ENCODE measurements around the gene ATP13A4. TPM values are rescaled to one million over a fixed set of nuclear protein-coding genes. Genes with fewer than 3 reads are reported as not detected.

Gene ATP13A4
- total RNA-seq, 1 experiment from 2014 or later: not detected

DNA sequence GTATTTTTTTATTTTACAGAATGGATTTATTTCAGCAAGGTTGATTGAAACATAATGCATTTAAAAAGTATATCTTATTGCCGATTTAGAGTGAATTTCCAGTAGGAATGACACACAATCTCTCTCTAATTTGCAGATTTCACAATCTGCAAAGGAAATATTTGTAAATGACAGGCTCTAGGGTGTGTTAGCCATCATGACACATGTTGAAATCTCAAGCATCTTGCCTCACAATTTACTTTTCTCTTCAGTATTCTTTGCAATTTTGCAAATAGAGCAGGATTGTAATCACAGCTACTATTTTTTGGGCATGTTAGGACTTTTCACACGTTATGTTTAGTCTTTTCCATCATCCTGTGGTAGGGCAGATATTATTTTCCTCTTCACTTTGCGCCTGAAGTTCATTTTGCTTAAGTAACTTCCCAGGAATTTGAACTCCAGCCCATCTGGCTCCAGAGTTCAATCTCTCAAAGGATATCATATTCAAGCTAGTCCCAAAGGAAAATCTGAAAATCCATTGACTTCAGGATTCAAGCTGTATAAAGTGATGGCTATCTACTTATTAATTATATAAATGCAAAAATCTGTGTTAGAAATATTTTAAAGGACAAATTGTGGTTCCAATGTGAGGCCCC lies 55.4 kb downstream of the ATP13A4 start:
- DNase-seq (ENCODE audit: low read depth): no peak

- DNase-seq (ENCODE audit: low read depth): no peak
Measured at GRCh38 chr3:193498215-193498614, 56.5 kb downstream of the ATP13A4 start.

DNA sequence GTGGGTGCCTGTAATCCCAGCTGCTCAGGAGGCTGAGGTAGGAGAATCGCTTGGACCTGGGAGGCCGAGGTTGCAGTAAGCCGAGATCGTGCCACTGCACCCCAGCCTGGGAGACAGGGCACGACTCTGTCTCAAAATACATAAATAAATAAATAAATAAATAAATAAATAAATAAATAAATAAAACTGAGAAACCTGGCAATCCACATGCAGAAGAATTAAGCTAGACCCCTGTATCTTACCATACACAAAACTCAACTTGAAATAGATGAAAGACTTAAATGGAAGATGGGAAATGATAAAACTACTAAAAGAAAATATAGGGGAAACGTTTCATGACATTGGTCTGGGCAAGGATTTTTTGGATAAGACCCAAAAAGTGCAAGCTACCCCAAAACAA lies 58.0 kb downstream of the ATP13A4 start:
- no peak for DNase-seq (ENCODE audit: low read depth)

DNA sequence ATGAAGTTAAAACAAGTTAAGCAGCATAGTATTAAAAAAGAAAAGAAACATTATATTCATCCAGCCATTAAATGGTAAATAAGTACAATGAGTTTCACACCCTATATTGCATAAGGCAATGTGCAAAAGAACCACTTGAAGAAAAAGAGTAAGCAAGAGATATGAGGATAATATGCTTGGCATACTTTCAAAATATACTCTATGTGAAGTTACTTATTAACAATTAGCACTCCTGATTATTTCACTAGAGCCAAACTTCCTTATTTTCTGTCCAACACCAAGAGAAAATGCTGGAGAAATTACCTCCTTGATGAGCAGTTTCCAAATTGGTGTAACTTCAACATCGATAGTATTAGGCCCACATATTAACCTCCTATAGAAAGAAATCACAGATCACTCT lies 63.7 kb downstream of the ATP13A4 start:
- DNase-seq (ENCODE audit: low read depth): no peak

DNA sequence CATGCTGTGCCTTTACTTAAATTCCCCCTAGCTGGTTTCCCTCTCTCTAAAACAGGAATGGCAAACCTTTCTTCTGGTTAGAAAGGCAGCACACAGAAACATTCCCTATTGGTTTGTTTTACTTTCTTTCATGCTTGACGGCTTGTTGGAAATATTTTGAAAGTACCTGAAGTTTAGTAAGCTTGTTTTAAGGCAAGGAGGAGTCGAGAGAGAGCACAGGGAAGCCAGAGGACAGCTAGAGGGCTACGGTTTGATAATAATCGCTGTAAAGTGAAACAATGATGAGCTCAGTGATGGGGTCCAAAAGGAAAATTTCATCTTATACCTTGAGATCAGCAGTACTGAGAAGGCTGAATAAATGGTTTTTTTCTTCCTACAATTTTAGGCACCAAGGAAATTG lies 64.1 kb downstream of the ATP13A4 start:
- no peak for DNase-seq (ENCODE audit: low read depth)

DNA sequence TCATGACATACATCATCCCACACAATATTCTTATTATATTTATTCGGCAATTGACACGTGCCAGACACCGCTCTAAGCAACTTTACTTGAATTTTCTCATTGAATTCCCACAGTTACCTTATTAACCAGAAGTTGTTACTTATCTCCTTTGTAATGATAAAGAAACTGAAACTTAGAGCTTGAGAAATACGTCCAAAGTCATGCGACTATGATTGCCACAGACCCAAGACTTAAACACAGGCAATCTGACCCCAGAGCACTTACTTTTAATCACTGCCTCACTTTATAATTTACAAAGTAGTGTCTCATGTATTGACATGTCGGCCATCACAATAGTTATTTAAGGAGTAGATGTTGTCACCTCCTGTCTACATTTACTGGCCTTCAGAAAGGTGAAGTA lies 64.7 kb downstream of the ATP13A4 start:
- no peak for DNase-seq (ENCODE audit: low read depth)

- peak; percentile 8 for DNase-seq (ENCODE audit: low read depth)
Measured at GRCh38 chr3:193488741-193489140, 66.0 kb downstream of the ATP13A4 start.

GRCh38 chr3:193483988-193484539 lies 70.6 kb downstream of the ATP13A4 start:
- DNase-seq (ENCODE audit: low read depth): no peak

DNA sequence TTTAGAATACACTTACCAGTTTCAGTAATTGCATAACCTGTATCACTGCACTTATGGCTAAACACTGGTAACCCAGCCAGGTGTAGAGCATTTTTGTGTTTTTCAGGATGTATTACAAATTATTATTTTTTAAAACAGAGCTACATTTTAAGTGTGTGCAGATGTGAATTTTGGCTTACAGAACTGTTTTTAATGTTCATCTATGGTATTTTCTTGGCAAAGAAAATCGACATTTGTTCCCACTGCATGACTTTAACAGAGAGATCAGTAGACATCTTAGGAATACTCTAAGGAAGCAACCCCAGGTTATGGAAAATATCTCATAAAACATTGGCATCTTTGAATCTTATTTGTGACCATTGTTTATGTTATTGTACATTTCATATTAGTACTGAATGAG lies 73.3 kb downstream of the ATP13A4 start:
- no peak for DNase-seq (ENCODE audit: low read depth)

DNA sequence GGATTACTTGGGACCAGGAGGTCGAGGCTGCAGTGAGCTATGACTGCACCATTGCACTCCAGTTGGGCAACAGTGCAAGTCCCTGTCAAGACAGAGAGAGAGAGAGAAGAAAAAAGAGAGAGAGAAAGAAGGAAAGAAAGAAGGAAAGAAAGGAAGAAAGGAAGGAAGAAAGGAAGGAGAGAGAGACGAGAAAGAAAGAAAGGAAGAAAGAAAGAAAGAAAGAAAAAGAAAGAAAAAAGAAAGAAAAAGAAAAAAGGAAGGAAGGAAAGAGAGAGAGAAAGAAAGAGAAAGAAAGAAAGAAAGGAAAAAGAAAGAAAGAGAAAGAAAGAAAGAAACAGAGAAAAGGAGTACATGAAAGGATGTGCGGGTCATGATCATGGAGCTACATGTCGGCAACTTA lies 80.2 kb downstream of the ATP13A4 start:
- no peak for DNase-seq (ENCODE audit: low read depth)

GRCh38 chr3:193470710-193471109 lies 84.0 kb downstream of the ATP13A4 start:
- no peak for DNase-seq (ENCODE audit: low read depth)

DNA sequence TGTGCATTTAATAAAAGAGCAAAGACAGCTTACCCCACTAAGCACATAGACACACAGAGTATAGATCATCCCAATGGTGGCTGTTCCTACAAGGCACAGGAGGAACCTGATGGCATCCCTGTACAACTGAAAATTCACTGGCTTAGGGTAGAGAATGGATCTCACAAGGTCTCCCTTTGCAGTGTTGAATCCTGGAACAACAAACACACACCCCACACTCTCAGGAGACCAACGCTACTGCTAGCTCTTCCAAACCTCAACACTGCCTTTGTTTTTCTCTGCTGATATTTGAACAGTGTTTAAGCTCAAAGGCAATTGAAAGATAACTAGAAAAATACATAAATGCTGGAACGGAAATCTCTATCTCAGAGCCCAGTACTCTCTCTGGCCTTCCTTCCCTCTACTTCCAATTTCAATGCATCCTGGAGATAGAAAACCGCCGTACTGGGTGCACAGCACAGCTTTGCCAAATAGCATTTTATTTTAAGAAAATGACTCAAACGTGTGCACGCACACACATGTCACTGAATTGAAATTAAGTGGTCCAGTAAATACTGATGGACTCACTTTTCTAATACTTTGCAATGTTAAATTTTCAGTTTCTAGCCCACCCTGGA lies 88.6 kb downstream of the ATP13A4 start:
- no peak for DNase-seq (ENCODE audit: low read depth)

DNA sequence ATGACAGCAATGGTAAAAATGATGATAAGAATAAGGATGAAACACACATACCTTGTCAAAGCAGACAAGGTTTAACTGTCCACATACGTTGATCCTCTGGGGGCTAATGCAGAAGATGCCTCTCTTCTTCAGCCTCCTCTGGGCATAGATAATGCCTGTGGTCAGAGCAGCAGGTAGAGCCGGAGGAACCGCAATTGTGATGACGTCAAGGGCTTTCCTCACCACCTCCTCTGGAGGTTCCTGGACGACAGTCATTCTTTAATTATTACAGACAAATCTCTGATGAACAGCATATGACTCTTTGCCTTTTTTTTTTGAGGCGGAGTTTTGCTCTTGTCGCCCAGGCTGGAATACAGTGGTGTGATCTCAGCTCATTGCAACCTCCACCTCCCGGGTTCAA lies 89.8 kb downstream of the ATP13A4 start:
- no peak for DNase-seq (ENCODE audit: low read depth)

GRCh38 chr3:193457526-193457925 lies 97.2 kb downstream of the ATP13A4 start:
- DNase-seq (ENCODE audit: low read depth): no peak

GRCh38 chr3:193452338-193452737 lies 102.4 kb downstream of the ATP13A4 start:
- DNase-seq (ENCODE audit: low read depth): peak; percentile 5

DNA sequence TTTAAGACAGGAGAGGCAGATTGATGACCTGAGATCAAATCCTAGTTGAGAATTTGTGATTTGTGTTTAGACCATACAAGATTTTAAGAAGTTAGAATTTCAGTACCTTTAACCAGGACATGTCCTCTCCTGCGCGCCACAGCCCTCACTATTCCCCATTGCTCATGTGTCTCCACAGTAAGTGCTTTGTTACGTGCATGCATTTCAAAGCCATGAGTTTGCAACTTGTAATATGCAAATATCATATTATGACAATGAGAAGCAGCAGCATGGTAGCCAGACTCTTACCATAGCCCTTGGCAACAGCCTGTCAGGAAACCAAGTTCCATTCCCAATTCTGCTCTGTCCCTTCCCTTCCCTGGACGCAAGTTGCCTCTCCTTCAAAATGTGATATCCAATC lies 102.8 kb downstream of the ATP13A4 start:
- DNase-seq (ENCODE audit: low read depth): no peak

DNA sequence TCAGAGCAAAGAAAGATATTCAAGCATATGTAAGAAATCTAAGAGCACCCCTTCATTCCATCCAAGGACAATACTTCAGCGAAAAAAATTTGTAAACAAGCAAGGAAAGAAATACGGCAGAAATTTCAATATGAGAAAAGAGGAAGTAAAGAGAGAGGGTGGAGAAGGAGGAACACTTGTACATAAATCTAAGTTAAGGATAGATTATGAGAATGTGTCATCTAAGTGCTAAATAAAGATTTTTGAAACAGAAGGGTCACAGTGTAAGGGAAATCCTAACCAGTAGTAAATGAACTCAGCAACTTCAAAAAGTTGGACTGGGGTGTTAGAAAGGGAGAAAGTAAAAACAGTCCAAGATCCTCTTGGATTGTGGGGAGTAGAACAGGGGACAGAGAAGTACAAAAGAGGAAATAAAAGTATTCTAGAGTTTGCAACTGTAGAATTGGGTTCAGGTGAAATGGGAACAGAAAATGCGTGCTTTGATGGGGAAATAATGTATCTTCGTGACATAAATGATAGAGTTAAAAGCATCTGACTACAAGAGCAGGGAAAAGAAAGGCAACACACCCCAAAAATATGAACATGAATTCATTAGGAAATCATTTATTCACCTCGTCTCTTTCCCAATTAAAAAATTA lies 107.6 kb downstream of the ATP13A4 start:
- DNase-seq (ENCODE audit: low read depth): no peak

- no peak for DNase-seq (ENCODE audit: low read depth)
Measured at GRCh38 chr3:193439423-193439822, 115.3 kb downstream of the ATP13A4 start.

GRCh38 chr3:193418576-193419373 lies 135.9 kb downstream of the ATP13A4 start:
- no peak for DNase-seq (ENCODE audit: low read depth)

DNA sequence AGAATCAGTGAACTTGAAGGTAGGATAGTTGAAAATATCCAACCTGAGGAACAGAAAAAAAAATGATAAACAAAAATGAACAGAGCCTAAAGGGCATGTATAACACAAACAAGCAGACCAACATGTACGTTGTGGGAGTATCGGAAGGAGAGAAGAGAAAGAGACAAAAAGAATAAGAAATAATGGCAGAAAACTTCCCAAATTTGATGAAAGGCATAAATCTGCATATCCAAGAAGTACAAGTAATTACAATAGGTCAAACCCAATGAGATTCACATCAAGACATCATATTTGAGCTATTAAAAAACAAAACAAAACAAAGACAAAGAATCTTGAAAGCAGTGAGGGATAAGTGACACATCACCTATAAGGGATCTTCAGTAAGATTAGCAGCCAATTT lies 138.1 kb downstream of the ATP13A4 start:
- no peak for DNase-seq (ENCODE audit: low read depth)

DNA sequence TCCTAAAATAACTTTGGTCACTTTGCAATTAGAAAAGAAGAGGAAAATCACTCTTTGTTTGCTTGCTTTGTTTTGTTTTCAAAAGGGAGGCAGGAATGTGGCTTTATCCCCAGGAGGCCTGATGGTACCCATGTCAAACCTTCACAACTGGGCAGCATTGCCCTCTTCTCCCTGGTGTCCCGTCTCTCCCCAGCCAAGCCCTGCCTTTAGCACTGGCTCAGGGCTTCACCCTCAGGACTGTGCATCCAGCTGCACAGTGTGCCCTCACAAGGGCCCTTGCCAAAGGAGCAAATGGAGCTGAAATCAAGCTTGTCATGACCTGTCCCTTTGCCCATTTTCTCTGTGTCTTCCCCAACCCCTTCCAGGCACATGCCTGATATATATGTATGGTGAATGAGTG lies 147.0 kb downstream of the ATP13A4 start:
- DNase-seq (ENCODE audit: low read depth): no peak

GRCh38 chr3:193407112-193407511 lies 147.6 kb downstream of the ATP13A4 start:
- no peak for DNase-seq (ENCODE audit: low read depth)
